B cell (primary cell): ENCODE results near the gene BAG2.

Experiments used
- CTCF ChIP-seq: fragments of 200-600 bp; IDR thresholded peaks from one replicate; pipeline ENCODE4 v1.8.0; 2022; ENCODE audit warnings: antibody characterized with exemption, mild to moderate bottlenecking
- EZH2 ChIP-seq: IDR thresholded peaks from 2 replicates; pipeline ENCODE4 v1.6.1; 2012; ENCODE audit warnings: borderline replicate concordance, low read depth, mild to moderate bottlenecking, moderate library complexity, low read length; ENCODE audit not compliant: insufficient read depth, poor library complexity, severe bottlenecking

- TF ChIP-seq CTCF (no peak), EZH2 (no peak)
Measured at GRCh38 chr6:57162516-57162915, 9.6 kb upstream of the BAG2 start.
